Panc1 (cell line): ENCODE results near the gene OR11A1. TPM values are rescaled to one million over a fixed set of nuclear protein-coding genes. Genes with fewer than 3 reads are reported as not detected.

Experiments used
- ATAC-seq: fragments of 200-7000 bp; cut with Tn5 transposase; 2 replicates; pipeline ENCODE4 v1.9.1; 2020; ENCODE audit warnings: mild to moderate bottlenecking, moderate library complexity
- BruUV-seq: library from RNA; stranded (reverse); fragments of 400-500 nt; replicated peaks from 2 replicates; lab custom pipeline; 2021; lab: Mats Ljungman, UMichigan
- CTCF ChIA-PET: fragments of 300-600 bp; sonication (Branson Sonifier 250); formaldehyde crosslinking; loops from one replicate; lab custom pipeline; 2022; ENCODE audit warnings: antibody characterized with exemption; lab: Charles Lee
- POLR2A ChIA-PET: fragments of 300-600 bp; sonication (Branson Sonifier 250); formaldehyde crosslinking; loops from one replicate; lab custom pipeline; 2022; ENCODE audit warnings: antibody characterized with exemption; lab: Charles Lee
- DNase-seq: peaks from one replicate; pipeline ENCODE4 v3.0.0-alpha.2; 2010; ENCODE audit warnings: low read depth, low spot score
- H3K27ac ChIP-seq: 2 replicates; pipeline ENCODE4 v1.5.1; 2011; ENCODE audit warnings: mild to moderate bottlenecking, low read length, inconsistent platforms
- H3K27me3 ChIP-seq: fragments of 200-500 bp; sonication (Bioruptor generic); 2 replicates; pipeline ENCODE4 v1.6.0; 2014; ENCODE audit warnings: low read length, inconsistent platforms; ENCODE audit not compliant: control insufficient read depth, insufficient read depth
- H3K36me3 ChIP-seq: fragments of 200-500 bp; sonication (Bioruptor generic); 2 replicates; pipeline ENCODE4 v1.5.1; 2014; ENCODE audit warnings: inconsistent platforms, mild to moderate bottlenecking, low read length, moderate library complexity; ENCODE audit not compliant: control insufficient read depth, insufficient read depth
- H3K4me1 ChIP-seq: 2 replicates; pipeline ENCODE4 v1.5.1; 2011; ENCODE audit warnings: inconsistent platforms, mild to moderate bottlenecking, low read length, moderate library complexity; ENCODE audit not compliant: control insufficient read depth, insufficient read depth
- H3K4me3 ChIP-seq, 2 experiments: 2 replicates each; pipeline ENCODE4 v1.5.1; 2011 to 2012; ENCODE audit warnings: low read depth in 2 of 2, low read length in 2 of 2, mild to moderate bottlenecking in 2 of 2, inconsistent platforms in 1 of 2, moderate library complexity in 1 of 2
- H3K9me3 ChIP-seq: fragments of 200-500 bp; sonication (Bioruptor generic); 2 replicates; pipeline ENCODE4 v1.5.1; 2014; ENCODE audit warnings: low read depth, mild to moderate bottlenecking, inconsistent platforms, low read length, moderate library complexity; ENCODE audit not compliant: control insufficient read depth, insufficient read depth
- POLR2AphosphoS5 ChIP-seq: IDR thresholded peaks from 2 replicates; pipeline ENCODE4 v1.6.1; 2012; ENCODE audit warnings: mild to moderate bottlenecking, low read depth, low read length, moderate library complexity
- SIN3A ChIP-seq: IDR thresholded peaks from 2 replicates; pipeline ENCODE4 v1.6.1; 2012; ENCODE audit warnings: low read depth, mild to moderate bottlenecking, low read length, moderate library complexity, borderline replicate concordance; ENCODE audit not compliant: insufficient read depth
- TCF7L2 ChIP-seq: IDR thresholded peaks from 2 replicates; pipeline ENCODE4 v1.6.1; 2011; ENCODE audit warnings: mild to moderate bottlenecking, low read depth, low read length, inconsistent platforms
- in situ Hi-C: cut with HindIII; loops from 2 replicates; pipeline ENCODE4 v1.10.0; 2016; ENCODE audit warnings: low sequenced_read_pairs, low pct_unique_long_range_greater_than_20kb
- intact Hi-C: fragments of 100-400 bp; cut with micrococcal nuclease; formaldehyde crosslinking; loops from one replicate; pipeline ENCODE4 v1.10.0; 2022; ENCODE audit not compliant: unreplicated experiment
- total RNA-seq: library from RNA; stranded (reverse); gene quantifications from one replicate; pipeline ENCODE4 v1.2.1, GENCODE V29; 2021; ENCODE audit not compliant: unreplicated experiment
- TF ChIP-seq, protein P1 (sequence below), 2 experiments: IDR thresholded peaks; 2 replicates each; pipeline ENCODE4 v1.6.1; 2011 to 2012; ENCODE audit warnings: low read depth in 2 of 2, control low read depth in 1 of 2, low read length in 1 of 2, mild to moderate bottlenecking in 1 of 2, moderate library complexity in 1 of 2; ENCODE audit not compliant: insufficient read depth in 1 of 2
- TF ChIP-seq, protein P2 (sequence below): fragments of 450-650 bp; IDR thresholded peaks from 2 replicates; pipeline ENCODE4 v1.5.1; 2017; ENCODE audit warnings: mild to moderate bottlenecking

The OR11A1 gene
- total RNA-seq, 1 experiment from 2014 or later, result not detected

DNA sequence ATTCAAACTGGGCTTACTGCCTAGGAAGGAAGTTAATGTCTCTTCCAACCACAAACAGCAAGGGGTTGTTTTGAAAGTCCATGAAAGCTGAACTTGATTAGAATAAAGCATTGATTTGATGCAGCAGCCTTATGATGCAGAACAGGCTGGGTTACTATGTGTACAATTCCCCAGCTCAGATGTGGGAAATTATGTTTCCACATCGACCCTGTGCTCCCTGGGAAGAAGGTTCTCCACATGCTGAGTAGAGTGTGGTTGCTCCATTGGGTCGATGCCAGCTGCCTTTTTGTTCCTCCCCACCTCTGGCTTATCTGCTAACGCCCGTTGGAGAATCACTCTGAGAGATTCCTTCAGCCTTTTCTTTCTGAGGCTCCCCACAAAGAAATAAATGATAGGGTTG is 29.7 kb upstream of the OR11A1 start:
- BruUV-seq, result no TSS peak
- CTCF ChIA-PET, result no interaction called here

GRCh38 chr6:29483735-29484134 is 26.9 kb upstream of the OR11A1 start:
- in situ Hi-C loops, result no loop called here
- no peaks in the 10 kb centered on the region for H3K36me3 ChIP-seq
- ChIA-PET POLR2A (no interaction called here), CTCF (no interaction called here)
- TF ChIP-seq, protein P1, sequence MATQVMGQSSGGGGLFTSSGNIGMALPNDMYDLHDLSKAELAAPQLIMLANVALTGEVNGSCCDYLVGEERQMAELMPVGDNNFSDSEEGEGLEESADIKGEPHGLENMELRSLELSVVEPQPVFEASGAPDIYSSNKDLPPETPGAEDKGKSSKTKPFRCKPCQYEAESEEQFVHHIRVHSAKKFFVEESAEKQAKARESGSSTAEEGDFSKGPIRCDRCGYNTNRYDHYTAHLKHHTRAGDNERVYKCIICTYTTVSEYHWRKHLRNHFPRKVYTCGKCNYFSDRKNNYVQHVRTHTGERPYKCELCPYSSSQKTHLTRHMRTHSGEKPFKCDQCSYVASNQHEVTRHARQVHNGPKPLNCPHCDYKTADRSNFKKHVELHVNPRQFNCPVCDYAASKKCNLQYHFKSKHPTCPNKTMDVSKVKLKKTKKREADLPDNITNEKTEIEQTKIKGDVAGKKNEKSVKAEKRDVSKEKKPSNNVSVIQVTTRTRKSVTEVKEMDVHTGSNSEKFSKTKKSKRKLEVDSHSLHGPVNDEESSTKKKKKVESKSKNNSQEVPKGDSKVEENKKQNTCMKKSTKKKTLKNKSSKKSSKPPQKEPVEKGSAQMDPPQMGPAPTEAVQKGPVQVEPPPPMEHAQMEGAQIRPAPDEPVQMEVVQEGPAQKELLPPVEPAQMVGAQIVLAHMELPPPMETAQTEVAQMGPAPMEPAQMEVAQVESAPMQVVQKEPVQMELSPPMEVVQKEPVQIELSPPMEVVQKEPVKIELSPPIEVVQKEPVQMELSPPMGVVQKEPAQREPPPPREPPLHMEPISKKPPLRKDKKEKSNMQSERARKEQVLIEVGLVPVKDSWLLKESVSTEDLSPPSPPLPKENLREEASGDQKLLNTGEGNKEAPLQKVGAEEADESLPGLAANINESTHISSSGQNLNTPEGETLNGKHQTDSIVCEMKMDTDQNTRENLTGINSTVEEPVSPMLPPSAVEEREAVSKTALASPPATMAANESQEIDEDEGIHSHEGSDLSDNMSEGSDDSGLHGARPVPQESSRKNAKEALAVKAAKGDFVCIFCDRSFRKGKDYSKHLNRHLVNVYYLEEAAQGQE (IDR thresholded peaks at IDR 0.05; ENCODE audit: insufficient read depth in 1 of 2, low read depth in 2 of 2, low read length in 1 of 2), result no peak
- TF ChIP-seq POLR2AphosphoS5, result no peak
- TF ChIP-seq TCF7L2, result no peak
- no peak for TF ChIP-seq SIN3A
- TF ChIP-seq, protein P2, sequence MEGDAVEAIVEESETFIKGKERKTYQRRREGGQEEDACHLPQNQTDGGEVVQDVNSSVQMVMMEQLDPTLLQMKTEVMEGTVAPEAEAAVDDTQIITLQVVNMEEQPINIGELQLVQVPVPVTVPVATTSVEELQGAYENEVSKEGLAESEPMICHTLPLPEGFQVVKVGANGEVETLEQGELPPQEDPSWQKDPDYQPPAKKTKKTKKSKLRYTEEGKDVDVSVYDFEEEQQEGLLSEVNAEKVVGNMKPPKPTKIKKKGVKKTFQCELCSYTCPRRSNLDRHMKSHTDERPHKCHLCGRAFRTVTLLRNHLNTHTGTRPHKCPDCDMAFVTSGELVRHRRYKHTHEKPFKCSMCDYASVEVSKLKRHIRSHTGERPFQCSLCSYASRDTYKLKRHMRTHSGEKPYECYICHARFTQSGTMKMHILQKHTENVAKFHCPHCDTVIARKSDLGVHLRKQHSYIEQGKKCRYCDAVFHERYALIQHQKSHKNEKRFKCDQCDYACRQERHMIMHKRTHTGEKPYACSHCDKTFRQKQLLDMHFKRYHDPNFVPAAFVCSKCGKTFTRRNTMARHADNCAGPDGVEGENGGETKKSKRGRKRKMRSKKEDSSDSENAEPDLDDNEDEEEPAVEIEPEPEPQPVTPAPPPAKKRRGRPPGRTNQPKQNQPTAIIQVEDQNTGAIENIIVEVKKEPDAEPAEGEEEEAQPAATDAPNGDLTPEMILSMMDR, result no peak
- no peaks in the 10 kb centered on the region for H3K9me3 ChIP-seq
- ATAC-seq (no peak), DNase-seq (no peak)
- no peaks in the 10 kb centered on the region for H3K27me3 ChIP-seq
- BruUV-seq, result no TSS peak
- no peak overlapping the region for H3K4me3 ChIP-seq
- no peaks in the 10 kb centered on the region for H3K4me1 ChIP-seq
- H3K27ac ChIP-seq, result no peak overlapping the region
- intact Hi-C loops, result no loop called here

More for the DNA sequence above, 29.7 kb upstream of the OR11A1 start:
- intact Hi-C loops, result no loop called here
- no peak overlapping the region for H3K4me3 ChIP-seq
- POLR2A ChIA-PET, result no interaction called here
- DNase-seq (no peak), ATAC-seq (no peak)
- TF ChIP-seq TCF7L2 (no peak), POLR2AphosphoS5 (no peak), SIN3A (no peak)
- TF ChIP-seq, protein P1 (IDR thresholded peaks at IDR 0.05; ENCODE audit: insufficient read depth in 1 of 2, low read depth in 2 of 2, low read length in 1 of 2), result no peak
- TF ChIP-seq, protein P2, result no peak
- H3K9me3 ChIP-seq, result no peaks in the 10 kb centered on the region
- H3K4me1 ChIP-seq, result no peaks in the 10 kb centered on the region
- H3K27ac ChIP-seq, result no peak overlapping the region
- no peaks in the 10 kb centered on the region for H3K36me3 ChIP-seq
- in situ Hi-C loops, result no loop called here
- H3K27me3 ChIP-seq, result no peaks in the 10 kb centered on the region
